ENCODE results near the gene DLG5.

Gene DLG5

DNA sequence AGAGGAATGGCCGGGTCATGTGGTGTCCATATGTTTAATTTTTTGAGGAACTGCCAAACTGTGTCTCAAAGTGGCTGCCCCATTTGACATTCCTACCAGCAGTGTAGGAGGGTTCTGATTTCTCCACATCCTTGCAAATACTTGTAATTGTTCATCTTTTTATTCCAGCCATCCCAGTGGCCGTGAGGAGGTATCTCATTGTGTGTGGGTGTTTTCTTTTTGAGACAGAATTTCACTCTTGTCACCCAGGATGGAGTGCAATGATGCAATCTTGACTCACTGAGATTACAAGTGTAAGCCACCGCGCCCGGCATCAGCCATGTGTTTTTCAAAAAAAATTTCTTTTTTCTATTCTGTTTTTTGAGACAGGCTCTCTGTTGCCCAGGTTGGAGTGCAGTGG lies 38.7 kb upstream of the DLG5 start:
- H3K27ac ChIP-seq (ENCODE audit: low read length), result no peak overlapping the region
- no peaks in the 10 kb centered on the region for H3K27me3 ChIP-seq (ENCODE audit: control insufficient read depth, insufficient read depth, low read length)
- no peak overlapping the region for H3K9ac ChIP-seq (ENCODE audit: low read length)
- no peak overlapping the region for H3K4me3 ChIP-seq (ENCODE audit: low read length)
- peaks cover 4% of the 10 kb centered on the region for H3K9me3 ChIP-seq (ENCODE audit: control insufficient read depth, low read depth, low read length)
- no peaks in the 10 kb centered on the region for H3K4me1 ChIP-seq (ENCODE audit: control insufficient read depth, low read depth, low read length)
- no peaks in the 10 kb centered on the region for H3K36me3 ChIP-seq (ENCODE audit: control insufficient read depth, low read depth, low read length)

DNA sequence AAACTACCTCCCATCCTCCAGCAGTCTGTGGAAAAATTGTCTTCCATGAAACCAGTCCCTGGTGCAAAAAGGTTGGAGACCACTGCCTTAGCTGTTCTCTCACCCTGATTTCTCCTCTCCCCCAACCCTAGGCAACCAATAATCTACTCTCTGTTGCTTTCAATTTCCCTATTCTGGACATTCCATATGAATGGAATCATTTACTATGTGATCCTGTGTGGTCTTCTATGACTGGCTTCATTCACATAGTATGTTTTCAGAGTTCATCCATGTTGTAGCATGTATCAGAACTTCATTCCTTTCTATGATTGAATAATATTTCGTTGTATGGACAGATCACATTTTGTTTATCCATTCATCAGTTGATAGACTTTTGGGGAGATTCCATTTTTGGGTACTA lies 38.3 kb upstream of the DLG5 start:
- H3K27ac ChIP-seq (ENCODE audit: low read length), result no peak overlapping the region

DNA sequence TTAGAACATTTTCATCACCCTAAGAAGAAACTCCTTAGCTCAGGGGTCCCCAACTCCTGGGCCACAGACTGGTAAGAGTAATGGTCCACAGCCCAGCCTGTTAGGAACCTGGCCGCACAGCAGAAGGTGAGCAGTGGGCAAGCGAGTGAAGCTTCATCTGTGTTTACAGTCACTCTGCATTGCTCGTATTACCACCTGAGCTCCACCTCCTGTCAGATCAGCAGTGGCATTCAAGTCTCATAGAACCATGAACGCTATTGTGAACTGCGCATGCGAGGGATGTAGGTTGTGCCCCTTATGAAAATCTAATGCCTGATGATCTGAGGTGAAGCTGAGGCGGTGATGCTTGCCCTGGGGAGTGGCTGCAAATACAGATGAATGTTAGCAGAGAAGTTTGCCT lies 37.3 kb upstream of the DLG5 start:
- Histone ChIP-seq H3K27ac (ENCODE audit: low read length) (no peak overlapping the region), H3K27me3 (ENCODE audit: control insufficient read depth, insufficient read depth, low read length) (no peaks in the 10 kb centered on the region), H3K4me3 (ENCODE audit: low read length) (no peak overlapping the region), H3K4me1 (ENCODE audit: control insufficient read depth, low read depth, low read length) (no peaks in the 10 kb centered on the region), H3K36me3 (ENCODE audit: control insufficient read depth, low read depth, low read length) (no peaks in the 10 kb centered on the region), H3K9ac (ENCODE audit: low read length) (no peak overlapping the region), H3K9me3 (ENCODE audit: control insufficient read depth, low read depth, low read length) (peaks cover 4% of the 10 kb centered on the region)

More for the DNA sequence above, 38.3 kb upstream of the DLG5 start:
- Histone ChIP-seq H3K27me3 (ENCODE audit: control insufficient read depth, insufficient read depth, low read length) (no peaks in the 10 kb centered on the region), H3K36me3 (ENCODE audit: control insufficient read depth, low read depth, low read length) (no peaks in the 10 kb centered on the region), H3K9me3 (ENCODE audit: control insufficient read depth, low read depth, low read length) (peaks cover 4% of the 10 kb centered on the region), H3K4me1 (ENCODE audit: control insufficient read depth, low read depth, low read length) (no peaks in the 10 kb centered on the region), H3K4me3 (ENCODE audit: low read length) (no peak overlapping the region), H3K9ac (ENCODE audit: low read length) (no peak overlapping the region)

DNA sequence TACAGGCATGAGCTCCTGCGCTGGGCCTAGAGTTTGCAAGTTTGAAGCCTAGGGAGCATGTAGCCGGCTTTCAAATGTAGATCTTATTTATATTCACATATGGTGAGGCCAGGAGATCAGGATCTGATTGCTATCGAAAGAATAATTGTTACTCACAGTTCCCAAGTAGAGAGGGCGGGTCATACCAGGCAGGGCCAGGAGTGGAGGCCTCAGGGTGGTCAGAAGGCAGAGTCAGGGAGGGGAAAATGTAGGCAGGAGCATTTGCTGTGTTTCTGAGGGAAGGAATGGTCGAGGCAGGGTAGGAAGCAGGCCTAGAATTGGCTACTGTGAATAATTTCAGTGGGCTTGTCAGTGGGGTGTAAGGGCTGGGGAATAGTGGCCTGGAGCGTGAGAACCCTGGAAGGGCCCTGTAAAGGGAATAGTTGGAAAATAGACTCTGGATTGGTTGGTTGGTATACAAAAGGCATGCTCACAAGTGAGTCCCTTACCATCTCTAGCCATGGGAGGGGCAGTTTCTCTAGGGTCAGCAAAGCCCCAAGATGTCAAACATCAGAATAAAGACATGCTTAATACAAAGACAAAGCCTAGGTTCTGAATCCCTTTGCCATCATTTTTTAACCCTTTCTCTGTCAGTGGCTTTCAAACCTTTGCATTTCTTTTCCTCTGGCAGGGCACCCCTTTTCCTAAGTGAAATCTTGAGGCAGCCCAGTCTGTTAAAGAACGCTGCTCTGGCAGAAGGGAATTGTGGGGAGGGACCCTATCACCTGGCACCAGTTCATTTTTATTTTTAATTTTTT lies 36.0 kb upstream of the DLG5 start:
- no peak overlapping the region for H3K4me3 ChIP-seq (ENCODE audit: low read length)
- H3K27me3 ChIP-seq (ENCODE audit: control insufficient read depth, insufficient read depth, low read length), result no peaks in the 10 kb centered on the region
- H3K9me3 ChIP-seq (ENCODE audit: control insufficient read depth, low read depth, low read length), result peaks cover 4% of the 10 kb centered on the region
- H3K9ac ChIP-seq (ENCODE audit: low read length), result no peak overlapping the region
- H3K27ac ChIP-seq (ENCODE audit: low read length), result no peak overlapping the region
- no peaks in the 10 kb centered on the region for H3K4me1 ChIP-seq (ENCODE audit: control insufficient read depth, low read depth, low read length)
- no peaks in the 10 kb centered on the region for H3K36me3 ChIP-seq (ENCODE audit: control insufficient read depth, low read depth, low read length)

DNA sequence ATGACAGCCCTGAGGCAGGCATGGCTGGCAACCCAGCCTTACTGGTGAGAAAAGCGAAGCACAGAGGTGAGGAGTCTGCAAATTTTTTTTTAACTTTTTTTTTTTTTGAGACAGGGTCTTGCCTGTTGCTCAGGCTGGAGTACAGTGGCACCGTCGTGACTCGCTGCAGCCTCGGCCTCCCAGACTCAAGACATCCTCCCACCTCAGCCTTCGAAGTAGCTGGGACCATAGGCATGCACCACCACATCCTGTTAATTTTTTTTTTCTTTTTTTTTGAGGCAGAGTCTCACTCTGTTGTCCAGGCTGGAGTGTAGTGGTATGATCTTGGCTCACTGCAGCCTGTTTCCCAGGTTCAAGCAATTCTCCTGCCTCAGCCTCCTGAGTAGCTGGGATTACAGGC lies 35.1 kb upstream of the DLG5 start:
- H3K36me3 ChIP-seq (ENCODE audit: control insufficient read depth, low read depth, low read length), result no peaks in the 10 kb centered on the region
- peaks cover 4% of the 10 kb centered on the region for H3K9me3 ChIP-seq (ENCODE audit: control insufficient read depth, low read depth, low read length)
- H3K4me3 ChIP-seq (ENCODE audit: low read length), result no peak overlapping the region
- no peaks in the 10 kb centered on the region for H3K27me3 ChIP-seq (ENCODE audit: control insufficient read depth, insufficient read depth, low read length)
- H3K4me1 ChIP-seq (ENCODE audit: control insufficient read depth, low read depth, low read length), result no peaks in the 10 kb centered on the region
- H3K9ac ChIP-seq (ENCODE audit: low read length), result no peak overlapping the region
- H3K27ac ChIP-seq (ENCODE audit: low read length), result no peak overlapping the region

DNA sequence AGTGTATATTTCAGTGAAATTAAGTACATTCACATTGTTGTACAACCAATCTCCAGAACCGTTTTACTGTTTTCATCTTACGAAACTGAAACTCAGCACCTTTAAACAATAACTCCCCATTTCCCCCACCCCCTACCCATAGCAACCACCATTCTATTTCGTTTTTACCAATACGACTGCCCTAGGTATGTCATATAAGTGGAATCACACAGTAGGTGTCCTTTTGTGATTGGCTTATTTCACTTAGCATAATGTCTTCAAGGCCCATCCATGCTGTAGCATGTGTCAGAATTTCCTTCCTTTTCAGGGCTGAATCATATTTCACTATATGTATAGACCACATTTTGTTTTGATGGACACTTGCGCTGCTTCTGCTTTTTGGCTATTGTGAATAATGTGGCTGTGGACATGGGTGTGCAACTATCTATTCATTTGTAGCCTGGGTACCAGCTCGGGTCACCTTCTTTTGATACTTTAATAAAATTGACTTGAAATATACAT lies 34.3 kb upstream of the DLG5 start:
- Histone ChIP-seq H3K4me3 (ENCODE audit: low read length) (no peak overlapping the region), H3K4me1 (ENCODE audit: control insufficient read depth, low read depth, low read length) (no peaks in the 10 kb centered on the region), H3K27me3 (ENCODE audit: control insufficient read depth, insufficient read depth, low read length) (no peaks in the 10 kb centered on the region), H3K9me3 (ENCODE audit: control insufficient read depth, low read depth, low read length) (peaks cover 4% of the 10 kb centered on the region), H3K9ac (ENCODE audit: low read length) (no peak overlapping the region), H3K36me3 (ENCODE audit: control insufficient read depth, low read depth, low read length) (no peaks in the 10 kb centered on the region), H3K27ac (ENCODE audit: low read length) (no peak overlapping the region)

DNA sequence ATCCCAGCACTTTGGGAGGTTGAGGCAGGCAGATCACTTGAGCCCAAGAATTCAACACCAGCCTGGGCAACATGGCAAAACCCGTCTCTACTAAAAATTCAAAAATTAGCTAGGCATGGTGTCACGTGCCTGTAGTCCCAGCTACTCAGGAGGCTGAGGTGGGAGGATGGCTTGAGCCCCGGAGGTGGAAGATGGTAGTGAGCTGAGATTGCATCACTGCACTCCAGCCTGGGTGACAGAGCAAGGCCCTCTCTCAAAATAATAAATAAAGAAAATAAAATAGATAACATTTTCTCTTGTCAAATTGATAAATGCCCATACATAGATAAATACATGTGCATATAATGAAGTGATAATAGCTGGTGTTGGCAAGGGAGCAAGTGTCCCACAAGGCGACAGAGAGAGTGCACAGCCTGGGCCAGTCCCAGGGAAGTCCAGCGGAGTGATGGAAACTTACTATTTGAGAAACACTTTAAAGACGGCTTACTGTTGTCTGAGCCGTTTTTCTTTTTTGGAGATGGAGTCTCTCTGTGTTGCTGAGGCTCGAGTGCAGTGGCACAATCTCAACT lies 33.4 kb upstream of the DLG5 start:
- Histone ChIP-seq H3K36me3 (ENCODE audit: control insufficient read depth, low read depth, low read length) (no peaks in the 10 kb centered on the region), H3K4me1 (ENCODE audit: control insufficient read depth, low read depth, low read length) (no peaks in the 10 kb centered on the region), H3K9me3 (ENCODE audit: control insufficient read depth, low read depth, low read length) (peaks cover 4% of the 10 kb centered on the region), H3K4me3 (ENCODE audit: low read length) (no peak overlapping the region), H3K27me3 (ENCODE audit: control insufficient read depth, insufficient read depth, low read length) (no peaks in the 10 kb centered on the region), H3K9ac (ENCODE audit: low read length) (no peak overlapping the region), H3K27ac (ENCODE audit: low read length) (no peak overlapping the region)

DNA sequence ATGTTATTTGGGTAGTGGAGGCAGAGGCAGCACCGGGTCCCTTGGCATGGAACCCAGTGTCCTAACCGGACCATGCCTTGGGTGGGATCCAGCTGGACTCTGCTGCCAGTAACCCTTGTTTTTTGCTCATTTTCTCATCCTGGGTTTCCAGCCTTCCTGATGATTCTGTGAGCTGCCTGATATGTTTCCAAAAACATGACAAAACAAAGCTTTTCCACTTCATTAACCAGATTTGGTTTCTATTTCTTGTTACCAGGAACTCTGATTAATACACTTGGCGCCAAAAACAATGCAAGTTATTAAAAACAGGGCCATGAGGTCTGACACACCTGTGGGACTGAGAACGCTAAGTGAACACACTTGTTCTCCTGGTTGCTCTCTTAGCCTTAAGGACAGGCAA lies 32.8 kb upstream of the DLG5 start:
- H3K4me1 ChIP-seq (ENCODE audit: control insufficient read depth, low read depth, low read length), result no peaks in the 10 kb centered on the region

DNA sequence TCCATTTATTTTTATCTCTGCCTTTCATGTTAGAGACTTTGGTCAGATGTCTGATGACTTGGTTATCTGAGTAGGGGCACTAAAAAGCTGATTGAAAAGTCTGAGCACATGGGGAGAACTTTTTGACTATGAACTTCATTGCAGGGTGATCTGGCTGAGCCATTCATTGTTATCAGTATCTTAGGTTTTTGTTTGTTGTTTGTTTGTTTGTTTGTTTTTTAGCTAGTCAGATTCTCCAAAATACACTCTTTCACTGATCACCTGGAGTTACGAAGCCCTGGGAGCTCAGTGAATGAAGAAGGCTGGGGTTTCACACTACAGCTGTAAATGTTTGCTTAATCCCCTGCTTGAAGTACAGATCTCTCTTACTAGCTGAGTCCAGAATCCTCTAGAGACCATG lies 28.6 kb upstream of the DLG5 start:
- Histone ChIP-seq H3K4me1 (ENCODE audit: control insufficient read depth, low read depth, low read length) (no peaks in the 10 kb centered on the region), H3K36me3 (ENCODE audit: control insufficient read depth, low read depth, low read length) (no peaks in the 10 kb centered on the region), H3K9me3 (ENCODE audit: control insufficient read depth, low read depth, low read length) (peaks cover 7% of the 10 kb centered on the region), H3K4me3 (ENCODE audit: low read length) (no peak overlapping the region), H3K9ac (ENCODE audit: low read length) (no peak overlapping the region), H3K27me3 (ENCODE audit: control insufficient read depth, insufficient read depth, low read length) (no peaks in the 10 kb centered on the region), H3K27ac (ENCODE audit: low read length) (no peak overlapping the region)

More for the DNA sequence above, 32.8 kb upstream of the DLG5 start:
- no peak overlapping the region for H3K27ac ChIP-seq (ENCODE audit: low read length)
- H3K9ac ChIP-seq (ENCODE audit: low read length), result no peak overlapping the region
- H3K9me3 ChIP-seq (ENCODE audit: control insufficient read depth, low read depth, low read length), result peaks cover 4% of the 10 kb centered on the region
- no peaks in the 10 kb centered on the region for H3K36me3 ChIP-seq (ENCODE audit: control insufficient read depth, low read depth, low read length)
- H3K27me3 ChIP-seq (ENCODE audit: control insufficient read depth, insufficient read depth, low read length), result no peaks in the 10 kb centered on the region
- H3K4me3 ChIP-seq (ENCODE audit: low read length), result no peak overlapping the region

DNA sequence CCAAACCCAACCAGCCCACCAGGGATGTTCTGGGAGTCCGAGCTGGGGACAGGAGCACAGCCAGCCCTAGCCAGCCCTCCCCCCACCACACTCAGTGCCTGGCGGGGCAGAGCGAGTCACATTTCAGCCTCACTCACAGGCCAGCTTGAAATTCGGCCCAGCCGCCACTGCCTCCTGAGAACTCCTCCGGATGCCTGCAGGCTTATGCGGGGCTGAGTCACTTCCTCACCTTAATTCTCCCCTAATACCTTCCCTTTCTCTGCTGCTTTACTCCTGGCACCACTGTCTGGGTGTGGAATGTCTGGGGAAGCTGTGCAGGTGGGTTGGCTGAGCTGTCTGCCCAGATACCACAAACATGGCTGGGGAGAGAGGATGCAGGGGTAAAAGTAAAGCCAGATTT lies 22.6 kb upstream of the DLG5 start:
- no peaks in the 10 kb centered on the region for H3K27me3 ChIP-seq (ENCODE audit: control insufficient read depth, insufficient read depth, low read length)
- H3K27ac ChIP-seq (ENCODE audit: low read length), result peak overlapping the region; percentile 60
- H3K9ac ChIP-seq (ENCODE audit: low read length), result peak overlapping the region; percentile 36
- H3K4me3 ChIP-seq (ENCODE audit: low read length), result peak overlapping the region; percentile 18
- peaks cover 7% of the 10 kb centered on the region for H3K9me3 ChIP-seq (ENCODE audit: control insufficient read depth, low read depth, low read length)
- H3K36me3 ChIP-seq (ENCODE audit: control insufficient read depth, low read depth, low read length), result no peaks in the 10 kb centered on the region
- peaks cover 12% of the 10 kb centered on the region for H3K4me1 ChIP-seq (ENCODE audit: control insufficient read depth, low read depth, low read length)

DNA sequence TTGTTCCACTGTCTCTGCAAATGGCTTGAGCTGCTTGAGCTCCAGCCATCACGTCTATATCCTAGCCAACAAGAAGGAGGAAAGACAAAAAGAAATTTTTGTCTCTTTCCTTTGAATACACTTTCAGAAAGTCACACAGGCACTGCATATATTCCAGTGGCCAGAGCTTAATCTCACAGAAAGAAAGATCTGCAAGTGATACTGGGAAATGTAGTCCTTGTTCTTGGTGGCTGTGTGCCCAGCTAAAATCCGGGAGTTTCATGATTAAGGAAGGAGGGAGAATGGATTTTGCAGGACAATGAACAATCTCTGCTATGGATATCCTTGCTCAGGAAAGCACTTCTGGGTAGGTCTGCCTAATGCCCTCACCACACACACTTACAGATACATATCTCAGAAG lies 19.5 kb upstream of the DLG5 start:
- no peak overlapping the region for H3K9ac ChIP-seq (ENCODE audit: low read length)
- peaks cover 17% of the 10 kb centered on the region for H3K4me1 ChIP-seq (ENCODE audit: control insufficient read depth, low read depth, low read length)
- no peak overlapping the region for H3K4me3 ChIP-seq (ENCODE audit: low read length)
- peaks cover 5% of the 10 kb centered on the region for H3K9me3 ChIP-seq (ENCODE audit: control insufficient read depth, low read depth, low read length)
- no peak overlapping the region for H3K27ac ChIP-seq (ENCODE audit: low read length)
- no peaks in the 10 kb centered on the region for H3K27me3 ChIP-seq (ENCODE audit: control insufficient read depth, insufficient read depth, low read length)
- H3K36me3 ChIP-seq (ENCODE audit: control insufficient read depth, low read depth, low read length), result no peaks in the 10 kb centered on the region

DNA sequence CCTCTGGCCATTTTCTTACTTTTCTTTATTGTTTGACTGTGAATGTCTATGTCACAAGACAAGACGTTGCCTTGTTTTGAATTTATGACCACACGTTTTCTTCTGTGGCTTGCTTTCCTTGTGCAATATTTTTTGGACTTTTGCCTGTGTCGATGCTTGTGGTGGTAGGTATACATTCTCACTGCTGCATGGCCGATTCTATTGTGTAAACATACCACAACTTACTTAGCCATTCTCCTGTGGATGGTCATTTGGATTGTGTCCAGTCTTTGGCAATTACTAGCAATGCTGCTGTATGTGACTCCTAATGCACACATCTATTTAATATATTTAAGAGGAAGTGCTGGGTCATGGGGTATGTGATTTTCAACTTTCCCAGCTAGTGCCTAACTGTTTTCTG lies 18.0 kb upstream of the DLG5 start:
- H3K36me3 ChIP-seq (ENCODE audit: control insufficient read depth, low read depth, low read length), result no peaks in the 10 kb centered on the region
- no peak overlapping the region for H3K27ac ChIP-seq (ENCODE audit: low read length)
- no peak overlapping the region for H3K4me3 ChIP-seq (ENCODE audit: low read length)
- no peak overlapping the region for H3K9ac ChIP-seq (ENCODE audit: low read length)
- no peaks in the 10 kb centered on the region for H3K27me3 ChIP-seq (ENCODE audit: control insufficient read depth, insufficient read depth, low read length)
- H3K9me3 ChIP-seq (ENCODE audit: control insufficient read depth, low read depth, low read length), result no peaks in the 10 kb centered on the region
- peaks cover 19% of the 10 kb centered on the region for H3K4me1 ChIP-seq (ENCODE audit: control insufficient read depth, low read depth, low read length)
